Measurements from ENCODE around the gene EYA3. TPM values are rescaled to one million over a fixed set of nuclear protein-coding genes. Genes with fewer than 3 reads are reported as not detected.

EYA3 gene
- total RNA-seq, 1 experiment from 2014 or later = 10.4 TPM

GRCh38 chr1:27940870-27941560 lies 147.4 kb downstream of the EYA3 start:
- no peak for DNase-seq (ENCODE audit: low spot score)

GRCh38 chr1:27940297-27940696 lies 148.1 kb downstream of the EYA3 start:
- DNase-seq (ENCODE audit: low spot score) = no peak

- DNase-seq (ENCODE audit: low spot score) = no peak
Measured at GRCh38 chr1:27938488-27938887, 149.9 kb downstream of the EYA3 start.

- no peak for DNase-seq (ENCODE audit: low spot score)
Measured at GRCh38 chr1:27937524-27937836, 150.9 kb downstream of the EYA3 start.

- DNase-seq (ENCODE audit: low spot score) = no peak
Measured at GRCh38 chr1:27936370-27936769, 152.0 kb downstream of the EYA3 start.

- DNase-seq (ENCODE audit: low spot score) = no peak
Measured at GRCh38 chr1:27935721-27936120, 152.7 kb downstream of the EYA3 start.

GRCh38 chr1:27934818-27935549 lies 153.4 kb downstream of the EYA3 start, which contains the start of gene SMPDL3B:
TSS of gene SMPDL3B (plus strand) at chr1:27935000. CDS start at chr1:27935184, 184 bp downstream.
- DNase-seq (ENCODE audit: low spot score) = peak; percentile 13

GRCh38 chr1:27931759-27932158 lies 156.7 kb downstream of the EYA3 start:
- no peak for DNase-seq (ENCODE audit: low spot score)

GRCh38 chr1:27931184-27931583 lies 157.2 kb downstream of the EYA3 start:
- DNase-seq (ENCODE audit: low spot score) = no peak

GRCh38 chr1:27928216-27928954 lies 160.0 kb downstream of the EYA3 start:
- DNase-seq (ENCODE audit: low spot score) = no peak

GRCh38 chr1:27922272-27922671 lies 166.1 kb downstream of the EYA3 start:
- no peak for DNase-seq (ENCODE audit: low spot score)

Other genes with a start within 250 kb of the EYA3 start
- gene THEMIS2, start 216.1 kb downstream of the EYA3 start, total RNA-seq (2014; rRNA removed; shearing (Covaris generic)) = not detected in 2 replicates
- 49.0 and 60.3 TPM in 2 replicates for gene RPA2, start 174.0 kb downstream of the EYA3 start, total RNA-seq (2014; rRNA removed; shearing (Covaris generic))
- 1.5 TPM in 1 of 2 replicates, not detected in the other for gene SMPDL3B, start 153.6 kb downstream of the EYA3 start, total RNA-seq (2014; rRNA removed; shearing (Covaris generic))
- 0.96 and 2.3 TPM in 2 replicates for gene XKR8, start 128.6 kb downstream of the EYA3 start, total RNA-seq (2014; rRNA removed; shearing (Covaris generic))
- gene PTAFR, start 88.1 kb upstream of the EYA3 start, total RNA-seq (2014; rRNA removed; shearing (Covaris generic)) = not detected in 2 replicates
- 117 and 123 TPM in 2 replicates for gene DNAJC8, start 144.4 kb upstream of the EYA3 start, total RNA-seq (2014; rRNA removed; shearing (Covaris generic))
- 216 and 251 TPM in 2 replicates for gene ATP5IF1, start 147.5 kb upstream of the EYA3 start, total RNA-seq (2014; rRNA removed; shearing (Covaris generic))
- 4.2 and 5.3 TPM in 2 replicates for gene SESN2, start 170.9 kb upstream of the EYA3 start, total RNA-seq (2014; rRNA removed; shearing (Covaris generic))
- gene MED18, start 240.4 kb upstream of the EYA3 start, total RNA-seq (2014; rRNA removed; shearing (Covaris generic)) = 8.9 and 12.3 TPM in 2 replicates